AG04449 (cell line): Measurements from ENCODE around the gene ZRANB2.

Experiments
- CTCF ChIA-PET: fragments of 350-600 bp; formaldehyde crosslinking; extraction: SDS; loops from one replicate; lab custom pipeline; 2021; ENCODE audit warnings: antibody characterized with exemption; lab: Yijun Ruan, JAX
- POLR2A ChIA-PET: fragments of 400-600, 350-600 bp; formaldehyde crosslinking; extraction: SDS; loops from one replicate; lab custom pipeline; 2020; ENCODE audit warnings: antibody characterized with exemption, inconsistent platforms; lab: Yijun Ruan, JAX
- DNase-seq: peaks from one replicate; pipeline ENCODE4 v3.0.0-alpha.2; 2010; ENCODE audit warnings: low read depth, low spot score
- H3K4me3 ChIP-seq: 2 replicates; pipeline ENCODE4 v1.5.1; 2011; ENCODE audit warnings: low read depth, mild to moderate bottlenecking, control low read depth, low read length
- CTCF ChIP-seq: IDR thresholded peaks from one replicate; pipeline ENCODE4 v1.5.1; 2011; ENCODE audit warnings: mild to moderate bottlenecking, moderate library complexity, low read length, control low read depth, inconsistent platforms; ENCODE audit not compliant: insufficient read depth; ENCODE audit errors: missing control alignments

Gene ZRANB2

GRCh38 chr1:71045463-71046028 lies 35.3 kb downstream of the ZRANB2 start:
- POLR2A ChIA-PET = no interaction called here
- no peak for TF ChIP-seq CTCF
- no peak for DNase-seq
- CTCF ChIA-PET = interaction anchor here (0.6 to 8.8 kb wide), 2 partner anchors 360 to 517 kb away, joined by 3 to 79 read pairs; no protein-coding TSS in a partner anchor
- no peak overlapping the region for H3K4me3 ChIP-seq

- TF ChIP-seq CTCF = no peak
- no peak for DNase-seq
- POLR2A ChIA-PET = no interaction called here
- CTCF ChIA-PET = interaction anchor here (0.6 kb wide), 1 partner anchor 517 kb away, joined by 3 read pairs; no protein-coding TSS in a partner anchor
- H3K4me3 ChIP-seq = no peak overlapping the region
These were observed 36.0 kb downstream of the ZRANB2 start for GRCh38 chr1:71044833-71045232.

GRCh38 chr1:71043065-71043464 lies 37.8 kb downstream of the ZRANB2 start:
- POLR2A ChIA-PET = no interaction called here
- TF ChIP-seq CTCF = no peak
- DNase-seq = no peak
- no peak overlapping the region for H3K4me3 ChIP-seq
- CTCF ChIA-PET = interaction anchor here (1.1 kb wide), 1 partner anchor 514 kb away, joined by 4 read pairs; no protein-coding TSS in a partner anchor

GRCh38 chr1:71041806-71042205 lies 39.0 kb downstream of the ZRANB2 start:
- no peak for DNase-seq
- ChIA-PET CTCF (no interaction called here), POLR2A (no interaction called here)
- TF ChIP-seq CTCF = no peak
- H3K4me3 ChIP-seq = no peak overlapping the region

- DNase-seq = peak; percentile 10
- no peak overlapping the region for H3K4me3 ChIP-seq
- ChIA-PET POLR2A (no interaction called here), CTCF (interaction anchor here (1.0 kb wide), 1 partner anchor 13 kb away, joined by 3 read pairs; no protein-coding TSS in a partner anchor)
- no peak for TF ChIP-seq CTCF
These were observed 41.1 kb downstream of the ZRANB2 start for GRCh38 chr1:71039661-71040262.

GRCh38 chr1:71038942-71039341 lies 41.9 kb downstream of the ZRANB2 start:
- TF ChIP-seq CTCF = no peak
- ChIA-PET POLR2A (no interaction called here), CTCF (interaction anchor here (1.0 kb wide), 1 partner anchor 14 kb away, joined by 3 read pairs; no protein-coding TSS in a partner anchor)
- no peak for DNase-seq
- H3K4me3 ChIP-seq = no peak overlapping the region
